ENCODE results near the gene MORN1. TPM values are rescaled to one million over a fixed set of nuclear protein-coding genes. Genes with fewer than 3 reads are reported as not detected.

MORN1 gene
- total and polyA plus RNA-seq, 2 of the 8 experiments (the other 6 are each of a cell fraction or from before 2014, with no cell fraction given), result 5.0 to 9.1 TPM

DNA sequence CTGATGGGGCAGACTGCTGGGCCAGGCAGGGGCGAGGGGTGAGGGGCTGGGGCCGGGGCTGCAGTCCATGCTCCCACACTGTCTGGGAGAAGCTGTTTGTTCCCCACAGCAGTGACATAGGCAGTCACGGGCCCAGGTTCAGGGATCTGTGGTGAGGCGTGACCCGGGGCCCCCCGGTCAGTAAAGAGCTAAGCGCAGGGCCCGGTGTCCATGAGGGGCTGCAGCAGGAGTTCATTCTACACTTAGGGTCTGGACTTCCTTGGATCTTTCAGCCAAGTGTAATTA, 16.6 kb upstream of the MORN1 start (continued):
- TF ChIP-seq KDM4A (IDR thresholded peaks at IDR 0.05; ENCODE audit: low read depth, low read length, severe bottlenecking) (no peak), SIRT6 (IDR thresholded peaks at IDR 0.05; ENCODE audit: low read length) (no peak), FOSL1 (IDR thresholded peaks at IDR 0.05; ENCODE audit: insufficient read depth, low read depth, low read length) (no peak), POLR2A (IDR thresholded peaks at IDR 0.05; ENCODE audit: control extremely low read depth in 1 of 2, low read depth in 2 of 2, low read length in 2 of 2) (no peak)
- TF ChIP-seq, protein P1, sequence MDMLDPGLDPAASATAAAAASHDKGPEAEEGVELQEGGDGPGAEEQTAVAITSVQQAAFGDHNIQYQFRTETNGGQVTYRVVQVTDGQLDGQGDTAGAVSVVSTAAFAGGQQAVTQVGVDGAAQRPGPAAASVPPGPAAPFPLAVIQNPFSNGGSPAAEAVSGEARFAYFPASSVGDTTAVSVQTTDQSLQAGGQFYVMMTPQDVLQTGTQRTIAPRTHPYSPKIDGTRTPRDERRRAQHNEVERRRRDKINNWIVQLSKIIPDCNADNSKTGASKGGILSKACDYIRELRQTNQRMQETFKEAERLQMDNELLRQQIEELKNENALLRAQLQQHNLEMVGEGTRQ (IDR thresholded peaks at IDR 0.05; ENCODE audit: low read length), result no peak

Data from H1 (cell line).